HepG2 (cell line): Measurements from ENCODE around the gene MTREX. TPM values are rescaled to one million over a fixed set of nuclear protein-coding genes. Genes with fewer than 3 reads are reported as not detected.

Experiments
- AKNA ChIP-seq: sonication (generic); formaldehyde crosslinking; IDR thresholded peaks from 2 replicates; pipeline ENCODE4 v1.4.0; 2020; ENCODE audit warnings: missing genetic modification reagents, borderline replicate concordance
- ATAD3A ChIP-seq: sonication (generic); formaldehyde crosslinking; IDR thresholded peaks from 2 replicates; pipeline ENCODE4 v1.4.0; 2020; ENCODE audit warnings: missing genetic modification reagents
- HNF1B ChIP-seq: sonication (generic); formaldehyde crosslinking; IDR thresholded peaks from 2 replicates; pipeline ENCODE4 v1.5.1; 2020; ENCODE audit warnings: mild to moderate bottlenecking, moderate library complexity, missing genetic modification reagents
- KAT7 ChIP-seq: IDR thresholded peaks from 2 replicates; pipeline ENCODE4 v1.6.1; 2018; ENCODE audit warnings: borderline replicate concordance, missing compliant biosample characterization
- NBN ChIP-seq: fragments of 450-650 bp; conservative IDR thresholded peaks from 2 replicates; pipeline ENCODE4 v1.6.1; 2017
- PPARG ChIP-seq: conservative IDR thresholded peaks from 2 replicates; pipeline ENCODE4 v1.6.1; 2016; ENCODE audit warnings: missing biosample characterization, missing genetic modification reagents
- ZBTB33 ChIP-seq: sonication (generic); formaldehyde crosslinking; IDR thresholded peaks from 2 replicates; pipeline ENCODE4 v1.4.0; 2020; ENCODE audit warnings: missing genetic modification reagents
- ZNF33B ChIP-seq: sonication (generic); formaldehyde crosslinking; IDR thresholded peaks from 2 replicates; pipeline ENCODE4 v1.5.1; 2020; ENCODE audit warnings: mild to moderate bottlenecking, missing genetic modification reagents
- ZNF512 ChIP-seq: sonication (generic); formaldehyde crosslinking; IDR thresholded peaks from 2 replicates; pipeline ENCODE4 v1.4.0; 2020; ENCODE audit warnings: mild to moderate bottlenecking, missing genetic modification reagents
- ZNF556 ChIP-seq: sonication (generic); formaldehyde crosslinking; IDR thresholded peaks from 2 replicates; pipeline ENCODE4 v1.4.0; 2020; ENCODE audit warnings: mild to moderate bottlenecking, missing genetic modification reagents, borderline replicate concordance
- ZNF572 ChIP-seq: sonication (generic); formaldehyde crosslinking; IDR thresholded peaks from 2 replicates; pipeline ENCODE4 v1.5.1; 2020; ENCODE audit warnings: mild to moderate bottlenecking, missing genetic modification reagents
- ZSCAN20 ChIP-seq: sonication (generic); formaldehyde crosslinking; IDR thresholded peaks from 2 replicates; pipeline ENCODE4 v1.4.0; 2020; ENCODE audit warnings: missing genetic modification reagents, mild to moderate bottlenecking, borderline replicate concordance
- ZSCAN29 ChIP-seq: sonication (generic); formaldehyde crosslinking; conservative IDR thresholded peaks from 2 replicates; pipeline ENCODE4 v1.4.0; 2020; ENCODE audit warnings: mild to moderate bottlenecking, missing genetic modification reagents
- ZSCAN30 ChIP-seq: sonication (generic); formaldehyde crosslinking; IDR thresholded peaks from 2 replicates; pipeline ENCODE4 v1.5.0; 2020; ENCODE audit warnings: mild to moderate bottlenecking, missing genetic modification reagents
- ZUFSP ChIP-seq: sonication (generic); formaldehyde crosslinking; IDR thresholded peaks from 2 replicates; pipeline ENCODE4 v1.9.0; 2021; ENCODE audit warnings: missing genetic modification reagents, mild to moderate bottlenecking, borderline replicate concordance
- polyA plus RNA-seq, 8 experiments: library from polyadenylated mRNA; depleted of rRNA in 3 of 8; stranded (reverse) in 7 of 8; unstranded in 1 of 8; fragments of >200 nt; fragmentation: Illumina TruSeq in 4 of 8; extraction: Trizol in 4 of 8; gene quantifications; 2 replicates each; pipeline versions ENCODE4 v1.2.1 to v1.2.3, GENCODE V29; 2011 to 2016; ENCODE audit warnings: low read depth in 4 of 8, missing spikeins in 1 of 8, mixed read lengths in 1 of 8; ENCODE audit not compliant: insufficient read depth in 1 of 8
- total RNA-seq, 5 experiments: library from RNA; depleted of rRNA; stranded (reverse); fragments of >200 nt; fragmentation: Illumina TruSeq; extraction: Trizol; gene quantifications; 2 replicates each; pipeline ENCODE4 v1.2.3, GENCODE V29; 2016; ENCODE audit warnings: low read depth in 1 of 5

MTREX gene
- total and polyA plus RNA-seq, 2 of the 13 experiments (the other 11 are each of a cell fraction or from before 2014, with no cell fraction given), result 16.4 to 91.5 TPM

GRCh38 chr5:55429613-55430253 lies 121.9 kb downstream of the MTREX start (continued):
- TF ChIP-seq ZNF512 (CRISPR knock-in tag), result no peak
- TF ChIP-seq ZNF33B, result no peak
- TF ChIP-seq ZNF556 (CRISPR knock-in tag), result no peak
- TF ChIP-seq PPARG (CRISPR knock-in tag), result no peak
- TF ChIP-seq ZSCAN29 (CRISPR knock-in tag), result no peak
- no peak for TF ChIP-seq ZUFSP
- TF ChIP-seq KAT7 (CRISPR knock-in tag), result no peak
- TF ChIP-seq AKNA (CRISPR knock-in tag), result no peak
- no peak for TF ChIP-seq ATAD3A
- no peak for TF ChIP-seq ZBTB33 (CRISPR knock-in tag)
- no peak for TF ChIP-seq NBN
- no peak for TF ChIP-seq ZSCAN20 (CRISPR knock-in tag)
- 0 out of 2 replicates have a peak, but pooled peaks have one; percentile 24 for TF ChIP-seq HNF1B
- TF ChIP-seq ZNF572, result 0 out of 2 replicates have a peak, but pooled peaks have one; percentile 51
- TF ChIP-seq ZSCAN30, result no peak
